Peyer's patch (tissue), 4 donors: Measurements from ENCODE around the gene TMEM38A. TPM values are rescaled to one million over a fixed set of nuclear protein-coding genes. Genes with fewer than 3 reads are reported as not detected.
"Not testable (repeated sequence)": the region's sequence is repeated elsewhere in the genome, so short reads cannot be mapped to it uniquely, and the experiment has no call there.

Experiments
- DNase-seq, 3 donors: peaks; one replicate each; pipeline ENCODE4 v3.0.0-alpha.2; 2017 to 2019
- H3K27ac ChIP-seq, 4 donors: fragments of 200-600 bp; sonication (generic); one replicate each; pipeline ENCODE4 v1.5.1; 2016 to 2019
- H3K27me3 ChIP-seq, 2 donors: fragments of 200-600 bp; sonication (generic); one replicate each; pipeline ENCODE4 v1.5.1; 2019
- H3K36me3 ChIP-seq, 3 donors: fragments of 200-600 bp; sonication (generic); one replicate each; pipeline ENCODE4 v1.5.1; 2016 to 2019
- H3K4me1 ChIP-seq, 4 donors: fragments of 200-600 bp; sonication (generic); one replicate each; pipeline ENCODE4 v1.5.1; 2016 to 2019
- H3K4me3 ChIP-seq, 4 donors: fragments of 200-600 bp; sonication (generic); 1 replicate in 3 of 4; 2 replicates in 1 of 4; pipeline ENCODE4 v1.5.1; 2016 to 2019; ENCODE audit warnings: mild to moderate bottlenecking in 1 of 4
- H3K9me3 ChIP-seq, 4 donors: fragments of 200-600 bp; sonication (generic); one replicate each; pipeline ENCODE4 v1.5.1; 2016 to 2019; ENCODE audit warnings: mild to moderate bottlenecking in 1 of 4
- CTCF ChIP-seq, 6 experiments: fragments of 450-650 bp in 4 of 6; fragments of 200-600 bp in 2 of 6; sonication (generic) in 1 of 6; IDR thresholded peaks; one replicate each; pipeline ENCODE4 v1.5.1; 2017 to 2019; ENCODE audit warnings: antibody characterized with exemption in 6 of 6, mild to moderate bottlenecking in 3 of 6, moderate library complexity in 1 of 6
- POLR2A ChIP-seq, 2 donors: fragments of 450-650 bp; IDR thresholded peaks; one replicate each; pipeline ENCODE4 v1.5.1; 2017; ENCODE audit warnings: antibody characterized with exemption in 2 of 2, mild to moderate bottlenecking in 2 of 2, moderate library complexity in 2 of 2
- total RNA-seq, 4 donors: library from RNA; depleted of rRNA; stranded (reverse); fragments of >200 nt; gene quantifications; one replicate each; pipeline ENCODE4 v1.1.0, GENCODE V29; 2016

Gene TMEM38A
- total RNA-seq, 4 donors from 2014 or later = 2.3 to 4.4 (median 2.9) TPM

- H3K9me3 ChIP-seq = no peaks in the 10 kb centered on the region
- no peaks in the 10 kb centered on the region for H3K27me3 ChIP-seq
- no peaks in the 10 kb centered on the region for H3K4me1 ChIP-seq
- H3K36me3 ChIP-seq = no peaks in the 10 kb centered on the region
- H3K4me3 ChIP-seq = no peak overlapping the region
- no peak overlapping the region for H3K27ac ChIP-seq
- no peak for DNase-seq
- no peak for TF ChIP-seq CTCF (IDR thresholded peaks at IDR 0.05)
- no peak for TF ChIP-seq POLR2A (IDR thresholded peaks at IDR 0.05)
Measured at GRCh38 chr19:16671652-16672274, 10.8 kb downstream of the TMEM38A start.

GRCh38 chr19:16673231-16673630 lies 12.3 kb downstream of the TMEM38A start:
- Histone ChIP-seq H3K27me3 (no peaks in the 10 kb centered on the region), H3K9me3 (no peaks in the 10 kb centered on the region), H3K4me3 (no peak overlapping the region), H3K36me3 (no peaks in the 10 kb centered on the region), H3K27ac (no peak overlapping the region), H3K4me1 (no peaks in the 10 kb centered on the region)
- TF ChIP-seq CTCF (IDR thresholded peaks at IDR 0.05) = no peak
- TF ChIP-seq POLR2A (IDR thresholded peaks at IDR 0.05) = no peak
- no peak for DNase-seq

GRCh38 chr19:16673839-16674238 lies 12.9 kb downstream of the TMEM38A start:
- DNase-seq, H3K27me3 ChIP-seq: not testable (repeated sequence)

GRCh38 chr19:16676101-16676798 lies 15.3 kb downstream of the TMEM38A start:
- H3K9me3 ChIP-seq = peaks cover 0 to 4% (median 0%) of the 10 kb centered on the region in 4 donors
- H3K36me3 ChIP-seq = peaks cover 0 to 6% (median 0%) of the 10 kb centered on the region in 3 donors
- H3K27me3 ChIP-seq = no peaks in the 10 kb centered on the region
- no peak for DNase-seq
- TF ChIP-seq CTCF (IDR thresholded peaks at IDR 0.05) = no peak
- TF ChIP-seq POLR2A (IDR thresholded peaks at IDR 0.05) = no peak
- H3K4me1 ChIP-seq = no peaks in the 10 kb centered on the region
- H3K4me3 ChIP-seq = no peak overlapping the region
- no peak overlapping the region for H3K27ac ChIP-seq

More at GRCh38 chr19:16673839-16674238, 12.9 kb downstream of the TMEM38A start:
- H3K4me3 ChIP-seq, H3K27ac ChIP-seq, H3K36me3 ChIP-seq, H3K4me1 ChIP-seq, H3K9me3 ChIP-seq: not testable (repeated sequence)

- no peak for DNase-seq
- TF ChIP-seq POLR2A (IDR thresholded peaks at IDR 0.05) (no peak), CTCF (IDR thresholded peaks at IDR 0.05) (no peak)
- Histone ChIP-seq H3K4me1 (no peaks in the 10 kb centered on the region), H3K27ac (no peak overlapping the region), H3K27me3 (no peaks in the 10 kb centered on the region), H3K4me3 (no peak overlapping the region), H3K9me3 (peaks cover 0 to 8% (median 0%) of the 10 kb centered on the region in 4 donors), H3K36me3 (peaks cover 0 to 6% (median 0%) of the 10 kb centered on the region in 3 donors)
Measured at GRCh38 chr19:16677055-16677454, 16.1 kb downstream of the TMEM38A start.

GRCh38 chr19:16678498-16678897 lies 17.6 kb downstream of the TMEM38A start:
- no peak overlapping the region for H3K27ac ChIP-seq
- TF ChIP-seq POLR2A (IDR thresholded peaks at IDR 0.05) = no peak
- TF ChIP-seq CTCF (IDR thresholded peaks at IDR 0.05) = no peak
- H3K9me3 ChIP-seq = peaks cover 0 to 8% (median 0%) of the 10 kb centered on the region in 4 donors
- no peaks in the 10 kb centered on the region for H3K27me3 ChIP-seq
- DNase-seq = no peak
- peaks cover 0 to 6% (median 0%) of the 10 kb centered on the region in 3 donors for H3K36me3 ChIP-seq
- no peaks in the 10 kb centered on the region for H3K4me1 ChIP-seq
- H3K4me3 ChIP-seq = no peak overlapping the region
